PFSK-1 (cell line): Measurements from ENCODE around the gene CEL.

Experiments
- POLR2AphosphoS5 ChIP-seq: IDR thresholded peaks from 2 replicates; pipeline ENCODE4 v1.6.1; 2012; ENCODE audit warnings: low read depth, mild to moderate bottlenecking, control low read depth, low read length, moderate library complexity
- TAF1 ChIP-seq: IDR thresholded peaks from 2 replicates; pipeline ENCODE4 v1.6.1; 2012; ENCODE audit warnings: low read length, control low read depth, borderline replicate concordance; ENCODE audit not compliant: insufficient read depth

- no peak for TF ChIP-seq TAF1
- TF ChIP-seq POLR2AphosphoS5 = no peak
These were observed 44.9 kb downstream of the CEL start for GRCh38 chr9:133106511-133107244.
